ENCODE data around the gene UBE2G2. TPM values are rescaled to one million over a fixed set of nuclear protein-coding genes. Genes with fewer than 3 reads are reported as not detected.

Gene UBE2G2
- total RNA-seq, 2 donors from 2014 or later = 67.7 to 138 TPM

GRCh38 chr21:44784810-44785209, 16.8 kb downstream of the UBE2G2 start:
- DNase-seq (ENCODE audit: low spot score) (no peak), ATAC-seq (ENCODE audit: insufficient number of reproducible peaks, low FRiP score, low read depth) (no peak)
- no peaks in the 10 kb centered on the region for H3K27me3 ChIP-seq (replicated peaks; ENCODE audit: insufficient read depth)
- H3K27ac ChIP-seq = no peak overlapping the region
- TF ChIP-seq CTCF (IDR thresholded peaks at IDR 0.05) = no peak
- peaks cover 3% of the 10 kb centered on the region for H3K36me3 ChIP-seq
- H3K4me3 ChIP-seq = no peak overlapping the region
- H3K9me3 ChIP-seq = no peaks in the 10 kb centered on the region
- H3K4me1 ChIP-seq (ENCODE audit: control insufficient read depth in 1 of 2, low read depth in 2 of 2) = no peaks in the 10 kb centered on the region

- no peaks in the 10 kb centered on the region for H3K27me3 ChIP-seq (replicated peaks; ENCODE audit: insufficient read depth)
- peaks cover 3% of the 10 kb centered on the region for H3K36me3 ChIP-seq
- DNase-seq (ENCODE audit: low spot score) = no peak
- no peak for ATAC-seq (ENCODE audit: insufficient number of reproducible peaks, low FRiP score, low read depth)
- no peak overlapping the region for H3K27ac ChIP-seq
- no peak for TF ChIP-seq CTCF (IDR thresholded peaks at IDR 0.05)
- no peaks in the 10 kb centered on the region for H3K4me1 ChIP-seq (ENCODE audit: control insufficient read depth in 1 of 2, low read depth in 2 of 2)
- no peak overlapping the region for H3K4me3 ChIP-seq
- H3K9me3 ChIP-seq = no peaks in the 10 kb centered on the region
Measured at GRCh38 chr21:44783020-44783696, 18.5 kb downstream of the UBE2G2 start.

GRCh38 chr21:44780767-44781459, 20.7 kb downstream of the UBE2G2 start:
- DNase-seq (ENCODE audit: low spot score) (no peak), ATAC-seq (ENCODE audit: insufficient number of reproducible peaks, low FRiP score, low read depth) (no peak)
- no peak overlapping the region for H3K4me3 ChIP-seq
- no peak for TF ChIP-seq CTCF (IDR thresholded peaks at IDR 0.05)
- peaks cover 4% of the 10 kb centered on the region for H3K36me3 ChIP-seq
- H3K4me1 ChIP-seq (ENCODE audit: control insufficient read depth in 1 of 2, low read depth in 2 of 2) = no peaks in the 10 kb centered on the region
- H3K9me3 ChIP-seq = no peaks in the 10 kb centered on the region
- H3K27me3 ChIP-seq (replicated peaks; ENCODE audit: insufficient read depth) = no peaks in the 10 kb centered on the region
- no peak overlapping the region for H3K27ac ChIP-seq

GRCh38 chr21:44780137-44780502, 21.5 kb downstream of the UBE2G2 start:
- Histone ChIP-seq H3K9me3 (no peaks in the 10 kb centered on the region), H3K36me3 (peaks cover 4% of the 10 kb centered on the region), H3K4me1 (ENCODE audit: control insufficient read depth in 1 of 2, low read depth in 2 of 2) (no peaks in the 10 kb centered on the region), H3K4me3 (no peak overlapping the region), H3K27ac (no peak overlapping the region), H3K27me3 (replicated peaks; ENCODE audit: insufficient read depth) (no peaks in the 10 kb centered on the region)
- no peak for ATAC-seq (ENCODE audit: insufficient number of reproducible peaks, low FRiP score, low read depth)
- TF ChIP-seq CTCF (IDR thresholded peaks at IDR 0.05) = no peak
- DNase-seq (ENCODE audit: low spot score) = no peak

- Histone ChIP-seq H3K4me3 (no peak overlapping the region), H3K4me1 (ENCODE audit: control insufficient read depth in 1 of 2, low read depth in 2 of 2) (no peaks in the 10 kb centered on the region), H3K27me3 (replicated peaks; ENCODE audit: insufficient read depth) (no peaks in the 10 kb centered on the region), H3K36me3 (peaks cover 4% of the 10 kb centered on the region), H3K9me3 (no peaks in the 10 kb centered on the region), H3K27ac (no peak overlapping the region)
- no peak for TF ChIP-seq CTCF (IDR thresholded peaks at IDR 0.05)
- ATAC-seq (ENCODE audit: insufficient number of reproducible peaks, low FRiP score, low read depth) (no peak), DNase-seq (ENCODE audit: low spot score) (no peak)
Measured at GRCh38 chr21:44779417-44780136, 22.0 kb downstream of the UBE2G2 start.

All from thoracic aorta (tissue), 2 donors.